ENCODE results near the gene P2RY11. TPM values are rescaled to one million over a fixed set of nuclear protein-coding genes. Genes with fewer than 3 reads are reported as not detected.

Gene P2RY11
- total RNA-seq, 4 donors from 2014 or later: 0.80 to 13.8 (median 6.9) TPM

DNA sequence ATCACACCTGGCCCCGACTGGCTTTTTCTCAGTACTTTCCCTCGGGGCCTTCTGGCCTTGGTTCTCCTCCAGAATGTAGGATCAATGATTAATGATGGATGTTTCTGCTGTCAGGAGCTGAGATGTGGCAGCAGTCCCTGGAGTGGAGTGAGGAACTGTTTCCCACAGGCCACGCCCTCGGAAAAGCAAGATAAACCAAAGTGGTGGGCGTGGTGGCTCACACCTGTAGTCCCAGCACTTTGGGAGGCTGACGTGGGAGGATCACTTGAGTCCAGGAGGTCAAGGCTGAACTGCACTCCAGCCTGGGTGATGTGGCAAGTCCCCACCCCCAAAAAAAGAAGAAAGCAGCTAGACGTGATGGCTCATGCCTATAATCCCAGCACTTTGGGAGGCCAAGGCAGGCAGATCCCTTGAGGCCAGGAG lies 32.5 kb upstream of the P2RY11 start:
- peak; percentile 26 for DNase-seq
- Histone ChIP-seq H3K27ac (no peak overlapping the region), H3K36me3 (no peaks in the 10 kb centered on the region), H3K9me3 (no peaks in the 10 kb centered on the region), H3K4me1 (no peaks in the 10 kb centered on the region), H3K4me3 (no peak overlapping the region), H3K27me3 (no peaks in the 10 kb centered on the region)
- in situ Hi-C loops (cut with MboI; ENCODE audit: low pct_ligation_motif_present in 1 of 4, low pct_unique_long_range_greater_than_20kb in 1 of 4, low sequenced_read_pairs in 3 of 4): no loop called here
- intact Hi-C loops (cut with DNase I; ENCODE audit: low total_unique reads): no loop called here
- TF ChIP-seq EP300 (IDR thresholded peaks at IDR 0.05; ENCODE audit: low read depth) (no peak), CTCF (IDR thresholded peaks at IDR 0.05) (no peak), POLR2A (IDR thresholded peaks at IDR 0.05) (no peak), POLR2AphosphoS5 (IDR thresholded peaks at IDR 0.05) (no peak)
- 41 to 60% methylated on average over 3 to 7 of the region's 7 CpGs for WGBS, 2 donors (ENCODE audit: low coverage in 1 of 2)

GRCh38 chr19:10083911-10084310 lies 27.6 kb upstream of the P2RY11 start:
- Histone ChIP-seq H3K27ac (no peak overlapping the region), H3K36me3 (no peaks in the 10 kb centered on the region), H3K4me1 (peaks cover 0 to 5% (median 1%) of the 10 kb centered on the region in 4 donors), H3K4me3 (no peak overlapping the region), H3K27me3 (no peaks in the 10 kb centered on the region), H3K9me3 (no peaks in the 10 kb centered on the region)
- 77 to 88% methylated on average over 4 to 9 of the region's 9 CpGs for WGBS, 2 donors (ENCODE audit: low coverage in 1 of 2)
- in situ Hi-C loops (cut with MboI; ENCODE audit: low pct_ligation_motif_present in 1 of 4, low pct_unique_long_range_greater_than_20kb in 1 of 4, low sequenced_read_pairs in 3 of 4): no loop called here
- intact Hi-C loops (cut with DNase I; ENCODE audit: low total_unique reads): no loop called here
- no peak for DNase-seq
- TF ChIP-seq EP300 (IDR thresholded peaks at IDR 0.05; ENCODE audit: low read depth) (no peak), CTCF (IDR thresholded peaks at IDR 0.05) (no peak), POLR2A (IDR thresholded peaks at IDR 0.05) (no peak), POLR2AphosphoS5 (IDR thresholded peaks at IDR 0.05) (no peak)

DNA sequence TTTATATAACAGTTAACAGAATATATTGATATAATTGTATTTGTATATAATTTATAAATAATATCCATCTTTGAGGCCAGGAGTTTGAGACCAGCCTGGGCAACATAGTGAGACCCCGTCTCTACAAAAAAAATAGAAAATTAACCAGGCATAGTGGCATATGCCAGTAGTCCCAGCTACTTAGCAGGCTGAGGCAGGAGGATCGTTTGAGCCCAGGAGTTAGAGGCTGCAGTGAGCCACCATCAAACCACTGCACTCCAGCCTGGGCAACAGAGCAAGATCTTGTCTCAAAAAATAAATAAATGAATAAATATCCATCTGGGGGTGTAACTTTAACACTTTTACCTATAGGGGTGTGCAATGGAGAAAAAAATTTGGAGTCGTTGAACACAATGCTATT lies 26.7 kb upstream of the P2RY11 start:
- Histone ChIP-seq H3K27me3 (no peaks in the 10 kb centered on the region), H3K9me3 (no peaks in the 10 kb centered on the region), H3K27ac (no peak overlapping the region), H3K4me3 (no peak overlapping the region), H3K36me3 (no peaks in the 10 kb centered on the region), H3K4me1 (peaks cover 0 to 5% (median 1%) of the 10 kb centered on the region in 4 donors)
- DNase-seq: no peak
- WGBS, 2 donors (ENCODE audit: low coverage in 1 of 2): 62 to 70% methylated on average over 3 of the region's 3 CpGs
- intact Hi-C loops (cut with DNase I; ENCODE audit: low total_unique reads) (no loop called here), in situ Hi-C loops (cut with MboI; ENCODE audit: low pct_ligation_motif_present in 1 of 4, low pct_unique_long_range_greater_than_20kb in 1 of 4, low sequenced_read_pairs in 3 of 4) (no loop called here)
- TF ChIP-seq EP300 (IDR thresholded peaks at IDR 0.05; ENCODE audit: low read depth) (no peak), CTCF (IDR thresholded peaks at IDR 0.05) (no peak), POLR2A (IDR thresholded peaks at IDR 0.05) (no peak), POLR2AphosphoS5 (IDR thresholded peaks at IDR 0.05) (no peak)

GRCh38 chr19:10085641-10086590 lies 25.6 kb upstream of the P2RY11 start, which contains the start of gene SHFL:
TSS of gene SHFL (plus strand) at chr19:10086317. CDS start at chr19:10086428, 111 bp downstream.
- in situ Hi-C loops (cut with MboI; ENCODE audit: low pct_ligation_motif_present in 1 of 4, low pct_unique_long_range_greater_than_20kb in 1 of 4, low sequenced_read_pairs in 3 of 4): no loop called here

More at GRCh38 chr19:10085641-10086590, 25.6 kb upstream of the P2RY11 start, which contains the start of gene SHFL:
- no peaks in the 10 kb centered on the region for H3K27me3 ChIP-seq
- intact Hi-C loops (cut with DNase I; ENCODE audit: low total_unique reads): no loop called here
- peaks cover 0 to 5% (median 1%) of the 10 kb centered on the region in 4 donors for H3K4me1 ChIP-seq
- peak within 1 kb of the TSS; percentile 76 to 99 (median 82) for H3K4me3 ChIP-seq
- peak; percentile 88 for DNase-seq
- WGBS, 2 donors (ENCODE audit: low coverage in 1 of 2): 8% methylated on average over 36 of the region's 81 CpGs; no CpG with 5 or more reads in 1 of the 2 donors
- H3K9me3 ChIP-seq: no peaks in the 10 kb centered on the region
- H3K36me3 ChIP-seq: no peaks in the 10 kb centered on the region
- peak within 1 kb of the TSS; percentile 85 to 93 (median 88) for H3K27ac ChIP-seq
- TF ChIP-seq CTCF (IDR thresholded peaks at IDR 0.05) (no peak), POLR2AphosphoS5 (IDR thresholded peaks at IDR 0.05) (peak in 2 of 3 donors; percentile 19 to 37)
